Stimulated activated CD4-positive, alpha-beta T cell treated with anti-CD3 and anti-CD28 coated beads, Interleukin-12 subunit alpha, Interleukin-12 subunit beta, amount 100 ng/mL, for 24 hours (primary cell): Measurements from ENCODE around the gene NYAP2.

Experiments
- DNase-seq, 2 experiments: peaks; one replicate each; pipeline ENCODE4 v3.0.0-alpha.2; 2020; ENCODE audit warnings: low read depth in 2 of 2

NYAP2 gene

DNA sequence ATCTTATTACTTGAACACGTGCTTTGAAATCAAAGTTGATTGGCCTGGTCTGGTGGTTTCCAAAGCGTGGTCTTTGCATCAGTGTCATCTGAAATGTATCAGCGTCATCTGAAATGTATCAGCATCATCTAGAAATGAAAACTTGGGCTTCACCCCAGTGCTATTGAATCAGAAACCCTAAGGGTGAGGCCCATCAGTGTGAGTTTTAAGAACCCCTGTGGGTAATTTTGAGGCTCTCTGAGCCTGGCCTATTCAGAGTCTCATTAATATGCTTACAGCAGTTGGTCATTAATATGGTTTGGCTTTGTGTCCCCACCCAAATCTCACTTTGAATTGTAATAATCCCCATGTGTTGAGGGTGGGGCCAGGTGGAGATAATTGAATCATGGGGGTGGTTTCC is 85.2 kb downstream of the NYAP2 start:
- no peak for DNase-seq

DNA sequence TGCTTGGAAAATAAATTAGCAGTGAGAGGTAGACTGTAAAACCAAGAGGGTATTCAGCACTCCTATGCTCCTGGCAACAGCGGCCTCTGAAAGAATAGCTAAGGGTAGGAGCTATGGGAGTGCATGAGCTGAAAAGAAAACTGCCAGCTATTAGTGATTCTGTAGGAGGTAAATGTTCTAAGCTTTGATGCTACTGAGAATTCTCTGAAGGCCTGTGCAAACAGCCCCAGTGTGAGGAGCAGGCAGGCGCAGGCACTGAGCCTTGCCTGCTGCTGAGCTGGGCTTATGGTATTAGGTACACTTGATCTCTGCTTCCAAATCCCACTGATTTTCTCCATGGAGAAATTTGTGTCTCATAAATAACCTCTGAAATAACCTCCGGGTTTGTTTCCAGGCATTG is 86.7 kb downstream of the NYAP2 start:
- DNase-seq, result no peak

DNA sequence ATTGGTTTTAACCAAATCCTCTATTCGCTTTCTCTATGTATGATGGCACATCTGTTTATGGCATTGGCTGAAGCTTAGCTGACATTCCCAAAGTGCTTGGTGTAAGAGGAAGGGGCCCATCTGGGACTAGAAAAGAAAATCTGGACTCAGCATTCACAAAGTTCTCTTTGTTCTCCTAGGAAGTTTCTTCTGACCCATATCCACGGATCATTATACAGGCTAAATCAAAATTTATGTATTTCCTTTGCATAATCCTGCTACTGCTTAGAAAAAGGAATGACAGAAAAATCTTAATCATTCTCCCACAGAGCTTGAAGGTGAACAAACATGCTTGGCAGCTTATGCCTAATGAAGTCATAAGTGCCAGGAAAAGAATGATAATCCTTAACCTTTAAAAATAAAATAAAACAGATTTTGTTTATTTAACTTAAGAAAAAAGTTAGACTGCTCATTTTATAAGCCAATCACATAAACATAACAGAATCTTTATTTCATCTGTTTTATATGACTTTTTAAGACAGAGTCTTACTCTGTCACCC is 88.4 kb downstream of the NYAP2 start:
- DNase-seq, result no peak

DNA sequence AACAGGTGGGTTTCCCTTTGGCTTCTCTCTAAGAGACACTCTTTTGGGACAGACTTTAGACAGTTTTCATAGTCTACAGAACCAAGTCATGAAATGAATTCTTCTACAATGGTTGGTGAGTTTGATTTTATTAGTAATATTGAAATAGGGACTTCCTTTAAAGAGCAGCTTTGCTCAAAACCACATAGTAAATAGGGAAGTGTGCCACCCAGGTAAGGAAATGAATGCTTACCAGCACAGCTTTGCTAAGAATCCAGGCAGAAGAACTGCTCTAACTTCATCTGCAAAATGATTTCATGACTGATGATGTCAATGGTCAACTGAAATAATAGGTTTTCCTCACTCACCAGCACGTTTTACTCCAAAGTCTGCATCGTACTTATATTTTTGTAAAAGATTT is 89.2 kb downstream of the NYAP2 start:
- no peak for DNase-seq

DNA sequence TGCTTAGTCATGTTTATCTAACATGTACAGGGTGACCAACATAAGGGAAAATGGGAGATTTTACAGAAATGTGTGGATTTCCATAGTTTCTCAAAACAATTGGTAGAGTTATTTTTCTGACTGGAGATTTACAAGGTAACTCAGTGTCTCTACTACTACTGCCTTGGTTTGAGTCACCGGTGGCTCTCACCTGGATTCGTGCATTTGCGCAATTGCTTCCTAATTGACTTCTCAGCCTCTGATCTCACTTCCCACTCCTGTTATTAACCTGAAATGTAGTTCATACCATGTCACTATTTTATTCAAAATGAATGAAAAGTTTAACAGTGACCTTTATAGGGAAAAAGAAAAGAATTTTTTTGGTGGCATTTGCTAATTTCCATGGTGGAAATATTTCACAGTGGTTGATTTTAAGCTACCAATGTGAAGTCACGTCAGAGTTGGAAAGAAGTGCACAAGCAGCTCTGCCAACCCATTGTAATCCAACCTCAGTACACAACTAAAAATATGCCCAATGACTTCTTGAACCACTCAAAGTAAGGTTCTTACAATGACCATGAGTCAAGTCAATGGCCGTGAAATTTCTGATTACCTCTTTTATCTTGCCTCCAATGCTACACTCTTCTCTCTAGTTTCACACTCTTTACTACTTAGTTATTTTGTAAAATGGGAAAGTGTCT is 94.0 kb downstream of the NYAP2 start:
- DNase-seq, result no peak

DNA sequence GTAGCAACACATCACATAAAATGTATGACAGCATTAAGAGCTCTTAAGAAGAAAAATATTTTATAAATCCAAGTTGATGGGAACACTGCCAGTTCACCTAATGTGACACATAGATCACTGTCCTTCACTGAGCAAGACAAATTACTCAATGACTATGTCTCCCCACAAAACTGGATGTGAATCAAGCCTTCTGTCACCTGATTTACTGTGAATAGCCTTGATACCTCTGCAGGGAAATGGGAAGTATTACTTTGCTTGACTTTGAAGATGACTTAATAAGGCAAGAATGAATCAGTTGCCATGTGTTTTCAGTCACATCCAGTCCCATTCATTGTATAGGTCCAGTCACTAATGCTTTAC is 94.6 kb downstream of the NYAP2 start:
- DNase-seq, result no peak

DNA sequence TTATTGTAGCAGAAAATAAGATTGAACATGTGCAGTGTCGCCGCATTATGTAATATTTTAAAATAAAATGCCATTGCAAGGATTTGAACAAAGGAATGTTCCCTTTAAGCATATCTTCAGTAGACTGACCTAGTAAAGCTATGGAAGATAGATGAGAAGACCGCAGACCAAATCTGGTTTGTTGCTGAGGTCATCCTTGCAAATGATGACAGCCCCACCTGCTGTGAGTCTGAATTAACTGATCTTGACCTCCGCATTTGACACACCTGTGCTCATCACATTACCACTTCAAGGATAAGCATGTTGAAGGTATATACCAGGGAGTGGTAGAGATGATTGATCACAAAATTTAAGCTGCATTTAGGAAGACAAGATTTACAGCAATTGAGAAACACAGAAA is 96.2 kb downstream of the NYAP2 start:
- no peak for DNase-seq

DNA sequence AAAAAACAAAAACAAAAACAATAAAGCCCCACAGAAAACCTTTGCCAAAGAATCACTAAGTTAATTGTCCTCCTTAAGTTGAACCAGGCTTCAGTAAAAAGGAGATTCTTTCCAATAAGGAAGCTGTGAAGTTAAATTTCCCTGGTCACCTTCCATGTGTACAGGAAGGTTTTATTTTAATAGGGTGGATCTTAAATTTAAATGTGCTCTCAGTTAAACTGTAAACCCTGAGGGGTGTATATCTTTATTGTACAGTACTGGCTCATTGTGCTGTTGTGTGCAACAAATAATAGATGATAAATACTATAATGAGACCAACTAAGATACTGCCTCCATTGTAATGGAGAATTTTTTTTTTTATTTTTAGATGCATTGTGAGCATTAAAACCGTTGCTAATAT is 97.1 kb downstream of the NYAP2 start:
- DNase-seq, result no peak

DNA sequence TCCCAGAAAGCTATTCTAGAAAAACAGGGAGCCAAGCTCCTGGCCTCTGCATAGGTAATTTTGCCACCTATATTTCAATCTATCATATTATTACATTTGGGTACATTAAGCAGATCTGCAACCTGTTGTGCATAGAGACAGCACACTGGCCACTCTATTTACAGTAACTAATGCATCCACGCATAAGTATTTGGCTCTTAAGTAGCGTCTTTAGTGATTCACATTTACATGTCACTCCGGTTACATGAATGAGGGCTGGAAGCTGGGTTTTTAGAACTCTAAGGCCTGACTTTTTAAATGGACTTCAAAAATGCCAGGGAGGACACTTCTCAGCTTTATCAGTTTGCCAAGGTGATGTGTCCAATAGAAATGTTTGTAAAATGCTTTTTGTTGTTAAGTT is 97.7 kb downstream of the NYAP2 start:
- no peak for DNase-seq

DNA sequence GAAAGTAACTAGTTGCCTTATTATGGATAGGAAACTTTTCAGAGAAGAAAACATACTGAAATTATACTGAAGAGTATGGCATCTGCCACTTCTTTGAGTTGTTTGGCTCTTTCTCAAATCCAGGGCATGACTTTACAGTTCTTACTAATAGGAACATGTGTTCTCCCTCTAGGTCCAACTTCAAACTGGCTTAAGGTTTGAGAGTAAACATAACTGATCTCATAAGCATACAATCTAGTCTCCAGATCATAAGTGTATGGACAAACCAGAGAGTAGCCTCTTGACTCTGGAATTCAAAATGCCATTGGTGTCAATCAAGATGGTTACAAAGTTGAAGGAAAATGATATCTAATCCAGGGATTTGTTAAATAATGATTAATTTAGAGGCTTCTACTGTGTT is 101.5 kb downstream of the NYAP2 start:
- no peak for DNase-seq

DNA sequence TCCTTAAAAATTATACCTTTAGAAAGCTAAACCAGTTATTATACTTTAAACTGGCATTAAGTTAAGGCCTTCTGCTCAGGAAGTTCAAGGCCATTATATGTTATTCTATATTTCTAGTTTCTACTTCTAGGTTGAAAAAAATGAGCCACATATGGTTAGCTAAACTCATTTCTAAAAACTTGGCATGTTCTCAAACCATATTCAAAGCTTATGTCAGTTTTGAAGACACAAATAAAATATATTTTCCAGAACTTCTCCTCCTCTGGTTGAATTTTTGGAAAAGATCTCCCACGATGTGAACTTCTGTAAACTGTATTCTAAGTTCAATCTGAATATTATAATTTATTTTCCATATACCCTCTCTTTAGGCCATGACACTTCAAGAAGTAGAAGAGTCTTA is 103.5 kb downstream of the NYAP2 start:
- no peak for DNase-seq

DNA sequence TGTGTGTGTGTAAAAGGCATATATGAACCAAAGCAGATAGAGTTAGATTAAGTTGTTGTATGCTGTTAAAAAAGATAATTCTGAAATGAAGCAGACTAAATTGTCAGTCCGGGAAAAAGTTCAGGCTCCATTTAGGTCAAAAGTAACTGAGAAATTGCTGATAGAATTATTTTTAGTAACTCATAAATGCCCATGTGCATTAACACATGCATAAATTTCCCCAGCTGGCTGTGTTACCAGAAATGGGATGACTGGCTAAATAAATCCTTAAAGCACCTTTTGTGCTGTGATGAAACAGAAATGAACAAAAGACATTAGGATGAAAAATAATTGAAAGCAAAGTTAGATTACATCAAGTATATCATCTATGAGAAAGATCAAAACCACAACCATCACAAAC is 111.3 kb downstream of the NYAP2 start:
- DNase-seq, result no peak

DNA sequence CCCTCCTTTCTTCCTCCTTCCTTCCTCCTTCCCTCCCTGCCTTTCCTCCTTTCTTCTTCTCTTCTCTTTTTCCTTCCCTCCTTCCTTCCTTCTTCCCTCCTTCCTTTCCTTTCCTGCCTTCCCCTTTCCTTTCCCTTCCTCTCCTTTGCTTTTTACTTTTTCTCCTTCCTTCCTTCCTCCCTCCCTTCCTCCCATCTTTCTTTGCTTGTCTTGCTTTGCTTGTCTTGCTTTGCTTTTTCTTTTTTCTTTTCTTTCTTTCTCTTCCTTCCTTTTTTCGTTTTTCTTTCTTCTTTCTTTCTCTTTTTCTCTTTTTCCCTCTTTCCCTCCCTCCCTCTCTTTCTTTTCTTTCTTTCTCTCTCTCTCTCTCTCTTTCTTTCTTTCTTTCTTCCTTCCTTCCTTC is 113.0 kb downstream of the NYAP2 start:
- DNase-seq, result no peak

DNA sequence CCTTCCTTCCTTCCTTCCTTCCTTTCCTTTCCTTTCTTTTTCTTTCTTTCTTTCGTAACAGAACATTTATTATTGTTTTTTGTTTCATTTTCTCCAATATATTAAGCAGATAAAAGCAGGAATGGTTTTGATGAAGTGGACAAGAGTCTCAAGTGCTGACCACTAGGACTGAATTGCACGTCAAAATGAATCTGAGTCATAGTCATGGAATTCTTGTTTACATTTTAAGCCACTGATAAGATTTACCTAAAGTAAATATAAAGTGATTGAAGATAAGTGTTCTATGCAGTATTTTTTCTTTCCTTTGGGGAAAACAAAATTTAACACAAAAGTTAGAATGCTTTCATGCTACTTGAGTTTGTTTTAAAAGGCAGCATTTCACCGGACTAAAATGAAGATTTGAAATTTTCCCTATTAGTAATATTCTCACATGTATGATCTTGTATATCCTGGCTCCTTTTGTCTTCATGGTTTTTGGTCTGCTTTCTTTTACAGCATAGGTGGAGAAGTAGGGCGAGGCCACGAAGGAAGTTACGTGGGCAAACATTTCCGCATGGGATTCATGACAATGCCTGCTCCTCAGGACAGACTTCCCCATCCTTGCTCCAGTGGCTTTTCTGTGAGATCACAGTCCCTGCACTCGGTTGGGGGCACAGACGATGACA is 113.5 kb downstream of the NYAP2 start:
- DNase-seq, result no peak

DNA sequence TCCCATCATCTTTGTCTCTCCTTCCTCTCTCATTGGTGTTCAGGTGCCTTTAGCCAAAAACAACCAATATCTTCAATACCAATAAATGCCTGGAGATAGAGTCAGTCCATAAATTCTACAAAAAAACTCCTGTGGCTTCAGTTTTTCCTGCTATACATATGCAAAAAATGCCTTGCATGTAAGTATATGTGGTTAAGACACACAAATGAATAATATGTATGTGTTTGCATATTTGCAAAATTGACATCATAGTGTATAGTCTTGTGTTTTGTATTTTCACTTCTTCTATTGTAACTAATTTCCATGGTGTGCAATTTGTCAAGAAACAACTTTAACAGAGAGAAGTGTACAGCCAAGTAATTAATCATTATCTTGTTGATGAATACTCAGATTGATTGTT is 115.5 kb downstream of the NYAP2 start:
- DNase-seq, result no peak

DNA sequence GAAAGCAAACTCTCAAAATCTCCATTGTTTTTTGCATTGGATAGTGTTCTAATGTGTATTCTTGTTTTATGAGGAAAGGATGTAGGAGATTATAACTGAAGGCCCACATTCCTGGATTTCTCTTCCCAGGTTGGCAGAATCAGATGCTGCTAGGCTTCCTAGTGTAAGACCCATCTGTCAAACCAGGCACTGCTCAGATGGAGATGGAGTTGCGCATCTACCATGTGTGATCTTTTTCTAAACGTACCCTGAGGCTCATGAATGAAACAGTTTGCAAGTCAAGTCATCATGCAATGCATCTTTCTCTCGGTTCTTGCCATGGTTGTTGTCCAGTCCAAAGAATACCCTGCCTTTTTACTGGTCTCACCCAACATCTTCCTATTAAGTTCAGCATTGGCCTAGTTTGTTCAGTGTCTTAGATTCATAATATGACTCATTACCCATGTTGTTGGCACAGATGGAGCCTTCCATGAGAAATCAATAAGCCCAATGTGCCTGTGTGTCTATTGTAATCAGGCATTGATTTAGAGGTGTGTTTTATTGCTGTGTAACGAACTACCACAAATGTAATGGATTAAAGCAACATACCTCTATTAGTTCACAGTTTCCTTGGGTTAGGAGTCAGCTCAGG is 127.4 kb downstream of the NYAP2 start:
- no peak for DNase-seq

DNA sequence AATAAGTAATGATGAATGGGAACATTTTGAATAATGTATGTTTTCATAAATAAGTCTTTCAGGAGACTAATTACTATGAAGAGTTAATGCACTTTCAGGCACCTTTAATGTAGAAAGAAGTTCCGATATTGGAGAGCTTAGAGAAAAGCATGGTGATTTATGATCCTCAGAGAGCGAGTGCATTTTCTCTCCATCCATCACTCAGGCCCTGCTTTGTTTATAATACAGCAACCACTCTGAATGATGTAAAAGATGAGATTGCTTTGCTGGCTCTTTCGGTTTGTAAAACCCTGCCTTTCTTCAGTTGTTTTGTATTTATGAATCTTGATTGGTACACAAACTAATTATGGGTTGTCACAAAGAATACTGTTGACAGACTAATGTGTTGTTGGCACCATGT is 132.0 kb downstream of the NYAP2 start:
- DNase-seq, result no peak

DNA sequence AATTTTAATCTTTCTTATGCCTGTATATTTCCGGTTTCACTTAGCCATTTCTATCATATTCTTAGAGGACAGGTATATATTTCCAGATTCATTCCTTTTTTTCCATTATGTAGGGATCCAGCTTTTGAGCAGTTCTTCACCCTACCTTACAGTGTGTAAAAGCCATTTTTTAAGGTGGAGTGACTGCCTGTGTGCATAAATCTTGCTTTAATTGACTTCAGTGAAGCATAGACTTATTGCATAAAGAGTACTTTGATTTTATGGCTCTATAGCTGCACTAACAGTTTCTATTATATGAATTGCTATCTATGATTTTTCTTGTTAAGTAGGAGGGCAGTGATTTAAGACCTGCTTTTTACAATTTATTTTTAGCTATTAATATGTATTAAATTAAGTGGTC is 132.6 kb downstream of the NYAP2 start:
- DNase-seq, result no peak

DNA sequence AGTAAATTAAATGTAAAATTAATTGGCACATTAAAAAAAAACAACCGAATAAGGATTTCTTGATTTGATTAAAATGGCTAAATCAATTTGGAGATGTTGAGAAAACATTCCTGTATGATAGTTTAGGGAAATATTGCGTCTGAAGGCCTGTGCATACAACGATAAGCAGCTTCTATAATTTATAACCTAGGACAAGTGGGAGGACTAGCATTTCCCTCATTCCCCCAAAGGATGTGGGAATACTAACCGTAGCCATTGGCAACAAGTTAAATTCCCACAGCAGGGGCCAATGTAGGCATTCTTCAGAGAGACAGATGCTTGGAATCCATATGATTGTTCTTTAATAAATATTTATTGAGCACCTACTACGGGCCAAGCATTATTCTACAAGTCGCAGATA is 134.5 kb downstream of the NYAP2 start:
- no peak for DNase-seq

DNA sequence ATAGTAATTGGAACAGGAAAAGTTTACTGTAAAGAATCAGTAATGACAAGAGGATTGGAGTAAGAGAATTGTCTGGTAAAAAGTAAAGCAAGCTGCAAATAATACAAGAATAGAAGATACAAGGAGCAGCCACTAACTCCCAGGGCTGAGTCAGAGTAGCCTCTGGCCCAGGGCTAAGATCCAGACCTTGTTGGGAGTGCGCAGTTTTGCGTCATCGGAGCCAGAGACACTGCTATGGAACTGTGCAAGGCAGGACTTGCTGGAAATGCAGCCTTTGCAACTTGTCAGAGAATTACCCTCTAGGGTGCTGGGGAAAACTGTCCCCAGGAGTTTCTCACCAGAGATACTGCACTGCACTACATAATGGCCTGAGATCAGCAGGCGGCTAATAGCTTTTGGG is 135.2 kb downstream of the NYAP2 start:
- no peak for DNase-seq

DNA sequence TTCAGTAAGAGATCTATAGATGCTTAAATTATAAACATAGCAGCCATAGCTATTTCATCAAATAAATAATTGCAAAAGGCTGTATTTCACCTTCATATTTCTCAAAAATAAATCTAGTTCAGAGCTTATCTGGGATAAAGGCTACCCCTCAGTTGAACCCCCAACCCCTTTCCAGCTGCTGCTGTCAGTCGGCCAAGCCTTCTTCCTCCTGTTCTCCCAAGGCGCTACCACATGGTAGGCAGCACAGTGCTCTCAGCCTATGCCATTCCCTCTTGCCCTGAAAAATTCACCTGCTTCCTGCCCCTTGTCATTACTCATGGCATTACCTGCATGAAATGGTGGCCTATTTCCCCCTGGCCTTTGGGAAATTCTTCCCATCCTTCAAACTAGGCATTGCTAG is 136.5 kb downstream of the NYAP2 start:
- no peak for DNase-seq

DNA sequence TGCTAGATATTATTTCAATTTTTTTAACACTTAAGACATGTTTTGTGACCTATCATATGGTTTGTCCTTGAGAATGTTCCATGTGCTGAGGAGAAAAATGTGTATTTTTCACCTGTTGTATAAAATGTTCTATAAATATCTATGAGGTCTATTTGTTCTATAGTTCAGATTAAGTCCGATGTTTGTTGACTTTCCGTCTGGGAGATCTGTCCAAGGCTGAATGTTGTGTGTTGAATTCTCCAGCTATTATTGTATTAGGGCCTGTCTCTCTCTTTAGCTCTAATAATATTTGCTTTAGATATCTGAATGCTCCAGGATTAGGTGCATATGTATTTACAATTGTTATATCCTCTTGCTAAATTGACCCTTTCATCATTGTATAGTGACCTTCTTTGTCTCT is 144.1 kb downstream of the NYAP2 start:
- no peak for DNase-seq

DNA sequence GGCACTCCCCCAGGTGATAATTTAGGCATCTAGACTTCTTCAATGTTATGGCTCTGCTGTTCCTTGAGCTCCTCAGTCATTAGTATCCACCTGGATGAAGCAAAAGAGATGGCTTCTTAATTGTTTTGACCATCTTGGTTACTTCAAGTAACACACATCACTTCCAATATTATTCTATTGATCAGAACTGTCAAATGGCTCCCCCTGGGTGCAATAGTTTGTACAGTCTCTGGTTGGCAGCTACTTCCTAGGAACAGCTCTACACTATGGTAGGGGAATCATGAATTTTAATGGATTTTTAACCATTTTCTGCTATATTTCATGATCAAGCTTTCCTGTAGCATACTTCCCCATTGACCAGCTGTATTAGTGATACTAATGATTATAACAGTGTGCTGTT is 157.0 kb downstream of the NYAP2 start:
- DNase-seq, result no peak
